SK-N-MC (cell line): ENCODE results near the gene BCL11B.
A peak's percentile ranks its signal among the peaks of the same experiment; 100 is the strongest.

Source experiments
- DNase-seq: peaks from one replicate; pipeline ENCODE4 v3.0.0-alpha.2; 2011; ENCODE audit warnings: low read depth, low spot score
- H3K27ac ChIP-seq: fragments of 200-600 bp; sonication (generic); 2 replicates; pipeline ENCODE4 v1.5.1; 2016; ENCODE audit warnings: mixed run types
- H3K36me3 ChIP-seq: fragments of 200-600 bp; sonication (generic); 2 replicates; pipeline ENCODE4 v1.6.1; 2017; ENCODE audit warnings: antibody characterized with exemption, low read length, mixed read lengths; ENCODE audit not compliant: insufficient read depth
- H3K4me3 ChIP-seq: fragments of 200-600 bp; sonication (generic); 2 replicates; pipeline ENCODE4 v1.5.1; 2016
- H3K9ac ChIP-seq: fragments of 200-600 bp; sonication (generic); 2 replicates; pipeline ENCODE4 v1.8.0; 2017; ENCODE audit warnings: mixed run types, mixed read lengths; ENCODE audit not compliant: insufficient read length
- H3K9me3 ChIP-seq: fragments of 200-600 bp; sonication (generic); 2 replicates; pipeline ENCODE4 v1.6.1; 2017; ENCODE audit warnings: low read depth, mild to moderate bottlenecking, antibody characterized with exemption, low read length, moderate library complexity, mixed read lengths
- EZH2 ChIP-seq: fragments of 200-600 bp; sonication (generic); IDR thresholded peaks from one replicate; pipeline ENCODE4 v1.6.1; 2017; ENCODE audit warnings: antibody characterized with exemption
- FOXP2 ChIP-seq: optimal IDR thresholded peaks from 2 replicates; pipeline ENCODE3; 2011; ENCODE audit warnings: mild to moderate bottlenecking, moderate library complexity; ENCODE audit not compliant: insufficient read depth; ENCODE audit errors: extremely low read length, control extremely low read depth
- POLR2AphosphoS5 ChIP-seq: IDR thresholded peaks from 2 replicates; pipeline ENCODE4 v1.6.1; 2012; ENCODE audit warnings: mild to moderate bottlenecking, low read depth, low read length, borderline replicate concordance

BCL11B gene

GRCh38 chr14:99168330-99168729 lies 103.7 kb downstream of the BCL11B start:
- peak overlapping the region; percentile 80 for H3K27ac ChIP-seq
- no peak overlapping the region for H3K9ac ChIP-seq
- peaks cover 29% of the 10 kb centered on the region for H3K36me3 ChIP-seq
- no peak for DNase-seq
- no peaks in the 10 kb centered on the region for H3K9me3 ChIP-seq
- TF ChIP-seq FOXP2 (no peak), POLR2AphosphoS5 (no peak), EZH2 (no peak)
- H3K4me3 ChIP-seq = no peak overlapping the region

GRCh38 chr14:99166506-99166905 lies 105.5 kb downstream of the BCL11B start:
- no peaks in the 10 kb centered on the region for H3K9me3 ChIP-seq
- 0 out of 2 replicates have a peak overlapping the region, but pooled peaks have one; percentile 4 for H3K27ac ChIP-seq
- peaks cover 12% of the 10 kb centered on the region for H3K36me3 ChIP-seq
- H3K4me3 ChIP-seq = no peak overlapping the region
- DNase-seq = no peak
- no peak overlapping the region for H3K9ac ChIP-seq
- no peak for TF ChIP-seq FOXP2
- TF ChIP-seq EZH2 = no peak
- no peak for TF ChIP-seq POLR2AphosphoS5

- Histone ChIP-seq H3K4me3 (no peak overlapping the region), H3K27ac (no peak overlapping the region), H3K9me3 (no peaks in the 10 kb centered on the region), H3K36me3 (no peaks in the 10 kb centered on the region), H3K9ac (no peak overlapping the region)
- no peak for DNase-seq
- TF ChIP-seq POLR2AphosphoS5 (no peak), FOXP2 (no peak), EZH2 (no peak)
Measured at GRCh38 chr14:99164712-99165111, 107.3 kb downstream of the BCL11B start.

GRCh38 chr14:99163446-99163845 lies 108.6 kb downstream of the BCL11B start:
- TF ChIP-seq EZH2 = no peak
- TF ChIP-seq POLR2AphosphoS5 = no peak
- TF ChIP-seq FOXP2 = no peak

GRCh38 chr14:99159341-99160340 lies 112.4 kb downstream of the BCL11B start:
- no peak for TF ChIP-seq POLR2AphosphoS5
- no peak for TF ChIP-seq EZH2
- TF ChIP-seq FOXP2 = no peak

More at GRCh38 chr14:99163446-99163845, 108.6 kb downstream of the BCL11B start:
- Histone ChIP-seq H3K4me3 (no peak overlapping the region), H3K9me3 (no peaks in the 10 kb centered on the region), H3K27ac (no peak overlapping the region), H3K36me3 (no peaks in the 10 kb centered on the region), H3K9ac (no peak overlapping the region)
- DNase-seq = no peak

GRCh38 chr14:99158646-99159165 lies 113.3 kb downstream of the BCL11B start:
- H3K27ac ChIP-seq = no peak overlapping the region

More at GRCh38 chr14:99159341-99160340, 112.4 kb downstream of the BCL11B start:
- Histone ChIP-seq H3K9me3 (no peaks in the 10 kb centered on the region), H3K4me3 (no peak overlapping the region), H3K36me3 (no peaks in the 10 kb centered on the region), H3K27ac (no peak overlapping the region), H3K9ac (no peak overlapping the region)
- no peak for DNase-seq

GRCh38 chr14:99158150-99158549 lies 113.8 kb downstream of the BCL11B start:
- Histone ChIP-seq H3K4me3 (no peak overlapping the region), H3K9me3 (no peaks in the 10 kb centered on the region), H3K27ac (no peak overlapping the region), H3K9ac (no peak overlapping the region), H3K36me3 (no peaks in the 10 kb centered on the region)
- DNase-seq = no peak
- no peak for TF ChIP-seq EZH2
- TF ChIP-seq FOXP2 = no peak
- TF ChIP-seq POLR2AphosphoS5 = no peak

More at GRCh38 chr14:99158646-99159165, 113.3 kb downstream of the BCL11B start:
- no peak for TF ChIP-seq EZH2
- no peak for TF ChIP-seq POLR2AphosphoS5
- no peak for TF ChIP-seq FOXP2
- Histone ChIP-seq H3K9me3 (no peaks in the 10 kb centered on the region), H3K4me3 (no peak overlapping the region), H3K9ac (no peak overlapping the region), H3K36me3 (no peaks in the 10 kb centered on the region)
- no peak for DNase-seq

GRCh38 chr14:99157676-99158075 lies 114.3 kb downstream of the BCL11B start:
- no peak for DNase-seq
- Histone ChIP-seq H3K27ac (no peak overlapping the region), H3K36me3 (no peaks in the 10 kb centered on the region), H3K4me3 (no peak overlapping the region), H3K9me3 (no peaks in the 10 kb centered on the region), H3K9ac (no peak overlapping the region)
- TF ChIP-seq POLR2AphosphoS5 (no peak), FOXP2 (no peak), EZH2 (no peak)
